ENCODE results near the gene OSBPL1A. TPM values are rescaled to one million over a fixed set of nuclear protein-coding genes. Genes with fewer than 3 reads are reported as not detected.
"Not testable (repeated sequence)": the region's sequence is repeated elsewhere in the genome, so short reads cannot be mapped to it uniquely, and the experiment has no call there.

The OSBPL1A gene
- total RNA-seq, 1 donor from 2014 or later: 5.5 TPM

GRCh38 chr18:24190590-24190989 lies 207.0 kb downstream of the OSBPL1A start:
- no peak for ATAC-seq
- no peak for DNase-seq (ENCODE audit: low spot score)

GRCh38 chr18:24189664-24190346 lies 207.8 kb downstream of the OSBPL1A start:
- no peak for ATAC-seq
- DNase-seq (ENCODE audit: low spot score): no peak

GRCh38 chr18:24189007-24189528 lies 208.6 kb downstream of the OSBPL1A start:
- DNase-seq (ENCODE audit: low spot score): no peak

GRCh38 chr18:24188120-24188519 lies 209.5 kb downstream of the OSBPL1A start:
- ATAC-seq (no peak), DNase-seq (ENCODE audit: low spot score) (no peak)

More at GRCh38 chr18:24189007-24189528, 208.6 kb downstream of the OSBPL1A start:
- ATAC-seq: peak; percentile 78

GRCh38 chr18:24187689-24188088 lies 209.9 kb downstream of the OSBPL1A start:
- DNase-seq (ENCODE audit: low spot score) (no peak), ATAC-seq (no peak)

- ATAC-seq: no peak
- no peak for DNase-seq (ENCODE audit: low spot score)
Observed at GRCh38 chr18:24187049-24187448, 210.6 kb downstream of the OSBPL1A start.

GRCh38 chr18:24185805-24186204 lies 211.8 kb downstream of the OSBPL1A start:
- no peak for ATAC-seq
- no peak for DNase-seq (ENCODE audit: low spot score)

GRCh38 chr18:24181806-24182205 lies 215.8 kb downstream of the OSBPL1A start:
- ATAC-seq: no peak
- no peak for DNase-seq (ENCODE audit: low spot score)

- DNase-seq (ENCODE audit: low spot score): no peak
- ATAC-seq: no peak
Observed at GRCh38 chr18:24180048-24180447, 217.6 kb downstream of the OSBPL1A start.

GRCh38 chr18:24177499-24178133 lies 220.0 kb downstream of the OSBPL1A start:
- DNase-seq (ENCODE audit: low spot score) (no peak), ATAC-seq (peak; percentile 67)

GRCh38 chr18:24176727-24177416 lies 220.8 kb downstream of the OSBPL1A start:
- peak; percentile 60 for DNase-seq (ENCODE audit: low spot score)
- peak; percentile 90 for ATAC-seq

- DNase-seq (ENCODE audit: low spot score) (no peak), ATAC-seq (no peak)
Observed at GRCh38 chr18:24173997-24174396, 223.6 kb downstream of the OSBPL1A start.

- ATAC-seq (no peak), DNase-seq (ENCODE audit: low spot score) (no peak)
Observed at GRCh38 chr18:24170360-24170759, 227.3 kb downstream of the OSBPL1A start.

GRCh38 chr18:24168496-24168895 lies 229.1 kb downstream of the OSBPL1A start:
- DNase-seq (ENCODE audit: low spot score) (no peak), ATAC-seq (no peak)

GRCh38 chr18:24161304-24161703 lies 236.3 kb downstream of the OSBPL1A start:
- ATAC-seq: no peak
- no peak for DNase-seq (ENCODE audit: low spot score)

GRCh38 chr18:24160086-24160485 lies 237.5 kb downstream of the OSBPL1A start:
- no peak for DNase-seq (ENCODE audit: low spot score)

GRCh38 chr18:24157855-24158254 lies 239.8 kb downstream of the OSBPL1A start:
- no peak for DNase-seq (ENCODE audit: low spot score)
- ATAC-seq: no peak

More at GRCh38 chr18:24160086-24160485, 237.5 kb downstream of the OSBPL1A start:
- no peak for ATAC-seq

GRCh38 chr18:24153397-24153796 lies 244.2 kb downstream of the OSBPL1A start:
- no peak for ATAC-seq
- DNase-seq (ENCODE audit: low spot score): no peak

- ATAC-seq; DNase-seq (ENCODE audit: low spot score): not testable (repeated sequence)
Observed at GRCh38 chr18:24149591-24149990, 248.0 kb downstream of the OSBPL1A start.

GRCh38 chr18:24142376-24142775 lies 255.2 kb downstream of the OSBPL1A start:
- ATAC-seq: no peak
- no peak for DNase-seq (ENCODE audit: low spot score)

GRCh38 chr18:24140697-24141096 lies 256.9 kb downstream of the OSBPL1A start:
- ATAC-seq (no peak), DNase-seq (ENCODE audit: low spot score) (no peak)

Data from left lobe of liver (tissue), 2 donors.